Measurements from ENCODE around the gene OR5F1.

The OR5F1 gene

GRCh38 chr11:55994525-55994924, at the start of gene OR5F1:
Gene OR5F1, minus strand, starts transcription at chr11:55994625. Its CDS starts 0 bp downstream, at chr11:55994625.
- DNase-seq, result no peak

GRCh38 chr11:56027354-56027753, 32.9 kb upstream of the OR5F1 start, which contains the start of gene OR5AS1:
Gene OR5AS1, plus strand, starts transcription at chr11:56027654. Its CDS starts 2,765 bp downstream, at chr11:56030419.
- DNase-seq, result no peak

DNA sequence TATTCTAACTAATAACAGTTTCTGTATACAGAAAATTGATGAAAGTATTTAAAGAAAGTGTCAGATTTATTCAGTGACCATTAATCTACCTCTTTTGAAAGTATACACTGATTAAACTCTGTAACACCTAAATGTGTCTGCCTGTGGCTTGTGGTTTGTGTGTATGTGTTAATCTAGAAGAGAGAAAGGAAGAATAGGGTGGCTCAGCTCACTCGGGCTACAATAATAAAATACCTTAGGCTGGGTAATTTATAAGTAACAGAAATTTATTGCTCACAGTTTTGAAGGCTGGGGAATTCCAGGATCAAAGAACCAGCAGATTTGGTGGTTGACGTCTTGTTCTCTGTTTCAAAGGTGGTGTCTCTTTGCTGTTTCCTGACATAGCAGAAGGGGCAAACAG, 19.4 kb upstream of the OR5F1 start:
- DNase-seq, result no peak

GRCh38 chr11:56010716-56011115, 16.3 kb upstream of the OR5F1 start:
- DNase-seq, result no peak

DNA sequence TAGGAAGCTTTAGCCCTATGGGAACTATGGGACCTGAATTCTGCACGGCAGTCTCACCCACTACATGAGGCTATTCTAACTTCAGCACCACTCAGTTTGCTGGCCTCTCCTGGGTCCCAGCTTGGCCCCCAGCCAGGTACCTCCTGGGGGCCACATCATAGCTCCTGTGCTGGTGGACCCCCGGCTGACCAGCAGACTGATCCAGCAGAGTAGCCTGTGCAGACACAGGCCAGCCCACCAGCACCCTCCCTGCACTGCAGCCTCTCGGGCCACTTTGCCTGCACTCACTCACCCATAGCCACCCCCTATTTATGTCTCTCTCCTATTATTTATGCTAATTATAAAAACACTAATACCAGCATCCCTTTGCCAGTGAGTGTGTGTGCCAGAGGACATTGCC, 23.5 kb downstream of the OR5F1 start:
- no peak for DNase-seq

GRCh38 chr11:55969845-55970244, 24.6 kb downstream of the OR5F1 start, which contains the start of gene OR10AG1:
Gene OR10AG1, minus strand, starts transcription at chr11:55969945. Its CDS starts 38 bp downstream, at chr11:55969907.
- no peak for DNase-seq

GRCh38 chr11:55967914-55968313, 26.5 kb downstream of the OR5F1 start:
- no peak for DNase-seq

- DNase-seq, result no peak
Measured at GRCh38 chr11:55966391-55966790, 28.0 kb downstream of the OR5F1 start.

GRCh38 chr11:55956521-55956920, 37.9 kb downstream of the OR5F1 start:
- no peak for DNase-seq

- no peak for DNase-seq
Measured at GRCh38 chr11:55949330-55949729, 45.1 kb downstream of the OR5F1 start.
